HG03066 (cell line): ENCODE data around the gene ZBTB43.
"Not testable (repeated sequence)": the region's sequence is repeated elsewhere in the genome, so short reads cannot be mapped to it uniquely, and the experiment has no call there.

Experiments
- ATAC-seq: cut with Tn5 transposase; IDR thresholded peaks from one replicate; pipeline ENCODE4 v1.9.1; 2021; ENCODE audit warnings: low read depth; ENCODE audit not compliant: unreplicated experiment

Gene ZBTB43, protein sequence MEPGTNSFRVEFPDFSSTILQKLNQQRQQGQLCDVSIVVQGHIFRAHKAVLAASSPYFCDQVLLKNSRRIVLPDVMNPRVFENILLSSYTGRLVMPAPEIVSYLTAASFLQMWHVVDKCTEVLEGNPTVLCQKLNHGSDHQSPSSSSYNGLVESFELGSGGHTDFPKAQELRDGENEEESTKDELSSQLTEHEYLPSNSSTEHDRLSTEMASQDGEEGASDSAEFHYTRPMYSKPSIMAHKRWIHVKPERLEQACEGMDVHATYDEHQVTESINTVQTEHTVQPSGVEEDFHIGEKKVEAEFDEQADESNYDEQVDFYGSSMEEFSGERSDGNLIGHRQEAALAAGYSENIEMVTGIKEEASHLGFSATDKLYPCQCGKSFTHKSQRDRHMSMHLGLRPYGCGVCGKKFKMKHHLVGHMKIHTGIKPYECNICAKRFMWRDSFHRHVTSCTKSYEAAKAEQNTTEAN

DNA sequence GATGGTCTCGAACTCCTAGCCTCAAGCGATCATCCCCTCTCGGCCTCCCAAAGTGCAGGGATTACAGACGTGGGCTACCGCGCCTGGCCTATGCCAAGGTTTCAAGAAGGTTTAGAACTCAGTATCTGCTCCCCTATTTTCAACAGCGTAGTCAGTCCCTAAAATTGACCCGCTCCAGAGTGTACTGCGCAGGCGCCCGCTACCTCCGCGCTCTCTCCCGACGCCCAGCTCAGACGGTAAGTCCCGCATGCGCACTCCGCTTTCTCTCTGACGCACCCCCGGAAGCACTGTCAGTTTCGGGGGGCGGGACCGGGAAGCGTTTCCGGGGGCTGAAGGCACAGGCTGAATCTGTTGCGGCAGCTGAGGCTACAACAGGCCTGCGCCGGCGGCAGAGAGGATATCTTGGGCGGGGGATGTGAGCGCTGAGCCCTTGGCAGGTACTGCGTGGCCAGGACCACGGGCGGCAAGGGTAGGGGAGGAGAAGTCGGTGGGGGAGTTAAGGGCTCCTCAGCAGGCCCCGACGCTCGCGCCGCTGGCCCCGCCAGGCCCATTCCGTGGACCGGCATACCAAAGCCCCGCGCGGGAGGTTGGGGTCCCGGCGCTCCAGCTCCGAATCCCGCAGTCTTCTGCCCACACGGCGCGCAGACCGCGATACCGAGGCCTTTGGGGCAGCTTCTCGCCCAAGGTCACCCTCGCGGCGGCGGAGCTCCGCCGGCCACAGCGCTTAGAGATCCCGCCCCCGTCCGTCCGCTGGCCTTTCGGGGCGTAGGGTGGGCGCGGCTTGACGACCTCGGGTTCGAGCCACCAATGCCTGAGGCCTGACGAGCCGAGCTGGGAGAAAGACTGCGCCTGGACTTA, at the start of gene ZBTB43:
TSS of gene ZBTB43 (plus strand) at position 345 of the 858 bp plus-strand sequence. CDS start 27,470 bp downstream, outside the sequence.
- peak; percentile 74 for ATAC-seq

DNA sequence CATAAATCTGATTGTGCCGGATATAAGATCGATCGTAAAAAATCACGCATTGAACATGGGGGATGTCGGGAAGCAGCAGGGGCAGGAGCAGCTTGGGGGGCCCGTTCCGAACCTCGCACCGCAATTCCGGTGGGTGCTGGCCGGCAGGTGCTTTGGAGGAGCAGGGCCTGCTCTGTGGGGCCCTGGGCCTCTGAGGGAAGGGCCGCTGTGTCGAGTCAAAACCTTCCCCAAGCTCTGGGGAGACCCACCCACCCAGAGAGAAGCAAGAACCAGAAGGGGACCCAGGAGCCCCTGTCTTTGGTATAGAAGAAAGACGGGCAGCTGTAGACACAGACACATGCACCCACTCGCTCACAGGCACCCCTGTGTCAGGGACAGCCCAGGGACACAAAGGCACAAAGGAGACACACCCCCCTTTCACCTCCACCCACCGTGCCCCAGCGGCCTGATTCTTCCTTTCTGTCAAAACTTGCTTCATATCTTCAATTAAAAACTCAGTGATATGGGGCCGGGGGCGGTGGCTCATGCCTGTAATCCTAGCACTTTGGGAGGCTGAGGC, 49.4 kb upstream of the ZBTB43 start:
- no peak for ATAC-seq

DNA sequence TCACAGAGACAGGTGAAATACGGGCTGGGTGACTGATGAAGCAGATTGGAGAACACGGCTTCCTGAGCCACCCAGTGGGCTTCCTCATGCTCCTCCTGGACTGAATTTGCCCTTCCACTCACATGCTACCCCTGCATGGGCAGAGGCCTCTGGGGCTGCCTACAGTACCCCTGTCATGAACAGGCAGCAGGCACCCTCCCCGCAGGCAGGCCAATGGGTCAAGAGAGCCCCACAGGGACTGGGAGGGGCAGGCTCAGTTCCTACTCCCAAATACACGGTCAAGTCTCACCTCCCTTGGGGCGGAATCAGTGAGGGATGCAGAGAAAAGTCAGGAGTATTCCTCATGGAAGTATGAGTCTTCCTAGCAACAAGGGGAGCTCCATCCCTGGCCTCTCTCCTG, 48.6 kb upstream of the ZBTB43 start:
- no peak for ATAC-seq

DNA sequence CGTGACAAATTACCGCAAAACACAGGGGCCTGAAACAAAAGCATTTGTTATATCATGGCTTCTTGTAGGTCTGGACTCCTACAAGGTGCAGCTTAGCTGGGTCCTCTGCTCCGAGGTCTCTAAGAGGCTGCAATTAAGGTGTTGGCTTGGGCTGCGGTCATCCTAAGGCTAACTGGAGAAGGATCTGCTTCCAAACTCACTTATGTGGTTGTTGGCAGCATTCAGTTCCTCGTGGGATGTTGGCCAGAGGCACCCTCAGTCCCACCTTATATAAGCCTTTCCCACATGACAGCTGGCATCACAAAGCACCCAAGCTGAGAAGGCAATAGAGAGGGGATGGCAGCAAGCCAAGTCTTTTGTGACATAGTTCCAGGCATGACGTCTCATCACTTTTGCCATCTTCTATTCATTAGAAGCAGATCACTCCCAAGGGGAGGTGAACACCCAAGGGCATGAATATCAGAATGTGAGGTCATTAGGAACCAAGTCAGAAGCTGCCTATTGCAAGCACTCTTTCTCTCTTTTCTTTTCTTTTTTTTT, 47.9 kb upstream of the ZBTB43 start:
- no peak for ATAC-seq

DNA sequence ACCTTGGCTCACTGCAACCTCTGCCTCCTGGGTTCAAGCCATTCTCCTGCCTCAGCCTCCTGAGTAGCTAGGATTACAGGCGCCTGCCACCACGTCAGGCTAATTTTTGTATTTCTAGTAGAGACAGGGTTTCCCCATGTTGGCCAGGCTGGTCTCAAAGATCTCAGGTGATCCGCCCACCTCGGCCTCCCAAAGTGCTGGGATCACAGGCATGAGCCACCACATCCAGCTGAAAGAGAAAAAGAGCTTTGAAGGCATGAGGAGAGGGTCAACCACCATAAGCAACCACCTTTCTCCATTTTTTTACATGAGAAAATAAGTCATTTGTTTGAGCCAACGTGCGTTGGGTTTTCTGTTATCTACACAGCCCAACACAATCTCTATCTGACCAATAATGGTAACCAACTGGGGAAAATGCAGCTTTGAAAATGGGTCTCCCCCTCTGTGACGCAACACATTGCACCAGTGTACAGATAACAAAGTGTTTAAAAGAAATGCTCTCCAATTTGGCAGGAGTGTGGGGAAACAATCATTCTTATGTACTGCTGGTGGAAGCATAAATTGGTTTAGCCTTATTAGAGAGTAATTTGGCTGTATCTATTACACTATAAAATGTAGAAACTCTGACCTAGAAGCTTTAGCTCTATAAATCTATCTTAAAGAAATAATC, 45.8 kb upstream of the ZBTB43 start:
- ATAC-seq = no peak

DNA sequence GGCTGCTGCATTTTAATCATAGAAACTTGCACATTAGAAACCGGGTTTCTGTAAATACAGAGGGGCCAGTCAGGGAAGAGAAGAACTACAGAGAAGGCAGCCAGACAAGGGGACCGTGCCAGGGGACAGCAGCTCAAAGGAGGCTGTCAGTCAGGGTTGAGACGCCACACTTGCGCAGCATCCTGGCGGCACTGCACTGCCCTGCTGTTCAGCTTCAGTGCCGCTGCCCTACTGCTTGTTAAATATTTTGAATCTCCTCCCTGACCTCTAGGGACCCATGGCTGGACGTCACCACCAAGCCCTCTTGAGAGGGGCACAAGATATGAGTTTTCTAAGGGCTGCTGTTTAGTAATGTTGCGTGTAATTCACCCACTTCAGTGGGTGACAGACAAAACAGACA, 43.6 kb upstream of the ZBTB43 start:
- no peak for ATAC-seq

DNA sequence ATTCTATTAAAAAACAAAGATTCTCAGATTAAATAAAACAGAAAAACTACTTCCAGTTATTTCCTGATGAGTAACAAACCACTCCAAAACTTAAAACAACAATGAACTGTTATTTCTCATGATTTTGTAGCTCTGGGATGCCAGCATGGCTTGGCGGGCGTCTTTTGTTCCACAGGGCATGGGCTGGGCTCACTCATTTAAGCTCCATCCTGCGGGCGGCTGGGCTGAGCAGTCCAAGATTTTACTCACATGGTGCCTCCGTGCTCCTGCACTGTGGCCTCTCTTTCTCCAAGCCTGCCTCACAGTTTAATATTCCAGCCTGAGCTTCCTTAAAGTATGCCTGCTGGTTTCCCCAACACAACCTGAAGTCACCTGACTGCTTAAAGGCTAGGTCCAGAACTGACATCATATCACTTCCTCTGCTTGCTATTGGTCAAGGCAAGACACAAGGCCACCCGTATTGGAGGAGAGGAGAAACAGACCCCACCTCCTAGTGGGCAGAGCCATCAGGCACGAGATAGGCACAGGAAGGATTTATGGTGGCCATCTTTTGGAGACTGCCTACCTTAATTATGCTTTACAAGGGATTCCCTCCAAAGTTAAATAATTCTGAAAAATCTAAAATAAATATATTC, 41.6 kb upstream of the ZBTB43 start:
- ATAC-seq = no peak

DNA sequence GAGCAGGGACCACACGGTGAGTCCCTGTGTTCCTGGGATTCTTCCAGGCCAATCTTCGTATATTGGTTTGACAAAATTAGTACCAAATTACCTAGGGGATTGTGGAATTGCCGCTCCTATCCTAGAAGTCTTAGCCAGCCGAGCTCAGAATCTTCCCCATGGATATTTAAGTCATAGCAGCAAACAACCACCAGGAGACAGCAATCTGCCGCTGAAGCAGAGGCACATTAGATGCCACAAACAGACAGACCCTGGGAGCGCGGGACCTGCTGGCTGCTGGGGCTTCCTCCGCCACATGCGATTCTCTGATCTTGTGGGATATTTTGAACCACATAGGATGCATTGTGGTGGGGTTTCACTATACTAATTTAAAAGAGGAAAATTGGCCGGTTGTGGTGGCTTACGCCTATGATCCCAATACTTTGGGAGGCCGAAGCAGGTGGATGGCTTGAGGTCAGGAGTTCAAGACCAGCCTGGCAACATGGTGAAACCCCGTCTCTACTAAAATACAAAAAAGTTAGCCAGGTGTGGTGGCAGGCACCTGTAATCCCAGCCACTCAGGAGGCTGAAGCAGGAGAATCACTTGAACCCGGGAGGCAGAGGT, 31.7 kb upstream of the ZBTB43 start:
- ATAC-seq = no peak

DNA sequence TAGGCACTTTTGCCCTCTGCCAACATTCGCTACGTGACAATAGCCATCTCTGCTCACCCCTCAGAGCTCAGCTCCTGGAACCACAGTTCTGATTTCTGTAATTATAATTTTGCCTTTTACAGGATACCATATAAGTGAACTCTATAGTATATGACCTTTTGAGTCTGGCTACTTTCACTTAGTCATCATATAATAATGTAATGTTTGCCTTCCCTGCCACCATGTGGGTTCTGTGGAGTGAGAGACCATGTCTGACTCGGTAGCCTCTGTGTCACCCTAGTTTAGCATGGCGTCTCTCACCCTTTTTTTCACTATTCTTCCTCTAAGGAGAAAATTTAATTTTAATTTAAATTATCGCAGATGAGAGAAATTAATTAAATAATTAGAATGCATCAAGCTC, 28.9 kb upstream of the ZBTB43 start:
- no peak for ATAC-seq

DNA sequence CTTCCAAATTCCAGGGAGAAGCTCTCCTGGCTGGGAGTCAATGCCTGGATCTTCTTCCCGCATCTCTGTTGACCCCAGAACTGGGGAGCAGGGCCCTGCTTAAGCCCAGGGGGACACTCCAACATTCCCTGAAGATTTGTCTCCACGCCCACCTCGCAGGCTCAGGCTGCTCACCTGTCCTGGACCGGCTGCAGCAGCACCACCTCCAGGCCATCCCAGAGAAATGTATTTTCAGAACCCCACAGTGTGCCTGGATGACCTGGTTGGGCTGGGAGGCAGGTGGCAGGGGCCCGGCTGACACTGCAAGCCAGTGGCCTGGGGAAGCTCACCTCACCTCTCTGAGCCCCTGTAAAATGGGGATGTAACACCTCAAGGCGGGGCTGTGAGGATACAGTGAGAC, 27.1 kb upstream of the ZBTB43 start:
- no peak for ATAC-seq

DNA sequence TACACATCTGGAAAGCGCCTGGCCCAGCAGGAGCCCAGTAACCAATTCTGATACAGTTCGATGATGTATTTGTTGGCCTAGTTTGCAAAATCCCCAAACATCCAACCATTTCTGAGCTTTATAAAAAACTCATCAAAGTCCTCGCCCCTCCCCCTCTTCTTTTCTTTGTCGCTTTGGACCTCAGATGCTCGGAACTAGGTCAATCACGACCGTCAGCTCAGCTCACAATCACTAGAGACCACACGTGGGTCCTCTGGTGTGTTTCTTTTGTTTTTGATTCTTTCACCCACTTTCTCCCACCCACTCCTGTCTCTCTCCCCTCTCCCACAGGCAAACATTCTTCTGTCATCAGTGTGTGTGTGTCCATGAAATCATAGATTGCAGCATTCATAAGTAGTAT, 26.7 kb upstream of the ZBTB43 start:
- no peak for ATAC-seq

DNA sequence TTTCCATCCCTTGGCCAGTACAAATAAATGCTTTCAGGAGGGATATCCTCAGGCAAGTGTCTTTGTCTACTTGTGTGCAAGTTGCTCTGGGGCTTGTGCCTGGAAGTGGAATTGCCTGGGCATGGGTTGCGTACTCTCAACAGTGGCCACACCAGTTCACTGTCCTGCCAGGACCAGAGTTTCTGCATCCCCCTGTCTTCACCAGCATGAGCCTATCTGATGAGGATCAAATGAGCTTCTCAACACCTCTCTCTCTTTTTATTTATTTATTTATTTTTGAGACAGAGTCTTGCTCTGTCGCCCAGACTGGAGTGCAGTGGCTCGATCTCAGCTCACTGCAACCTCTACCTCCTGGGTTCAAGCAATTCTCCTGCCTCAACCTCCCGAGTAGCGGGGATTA, 26.1 kb upstream of the ZBTB43 start:
- ATAC-seq = not testable (repeated sequence)

DNA sequence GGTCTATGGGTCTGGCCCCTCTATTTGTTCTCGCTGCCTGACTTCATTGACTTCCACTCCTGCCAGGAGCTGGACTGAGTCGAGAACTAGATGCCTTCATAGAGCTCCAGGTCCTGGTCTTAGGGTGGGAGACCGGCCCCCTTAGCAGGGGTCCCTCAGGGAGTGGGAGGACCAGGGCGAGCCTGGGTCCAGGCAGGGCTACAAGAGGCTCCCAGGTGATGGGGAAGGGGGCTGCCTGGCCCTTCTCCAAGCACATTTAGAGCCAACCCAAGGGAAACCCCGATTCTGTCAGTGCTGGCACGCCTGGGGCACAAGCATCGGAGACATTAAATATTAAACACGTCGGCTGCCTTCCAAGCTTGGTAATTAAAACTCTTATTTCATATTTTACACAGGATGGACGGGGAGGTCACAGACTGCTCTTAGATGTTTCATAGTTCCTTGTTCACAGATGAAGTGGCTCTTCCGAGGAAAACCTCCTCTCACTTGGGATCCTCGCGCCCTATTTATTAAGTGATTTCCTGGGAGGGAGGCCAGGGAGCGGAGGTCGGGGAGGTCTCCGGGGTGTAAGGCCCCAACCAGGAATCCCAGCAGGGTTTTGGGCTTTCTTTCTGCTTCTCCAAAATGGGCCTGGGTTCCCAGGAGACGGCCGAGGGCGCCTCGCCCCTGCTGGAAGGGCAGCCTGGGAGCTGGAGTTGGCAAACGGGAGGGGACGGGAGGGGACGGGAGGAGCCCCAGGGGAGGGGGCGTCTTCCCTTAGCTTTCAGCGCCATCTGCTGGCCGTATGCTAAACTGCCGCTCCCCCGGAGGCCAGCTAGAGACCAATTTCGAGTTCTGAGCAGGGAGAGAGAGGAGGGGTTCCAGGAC, 23.4 kb upstream of the ZBTB43 start:
- ATAC-seq = no peak

DNA sequence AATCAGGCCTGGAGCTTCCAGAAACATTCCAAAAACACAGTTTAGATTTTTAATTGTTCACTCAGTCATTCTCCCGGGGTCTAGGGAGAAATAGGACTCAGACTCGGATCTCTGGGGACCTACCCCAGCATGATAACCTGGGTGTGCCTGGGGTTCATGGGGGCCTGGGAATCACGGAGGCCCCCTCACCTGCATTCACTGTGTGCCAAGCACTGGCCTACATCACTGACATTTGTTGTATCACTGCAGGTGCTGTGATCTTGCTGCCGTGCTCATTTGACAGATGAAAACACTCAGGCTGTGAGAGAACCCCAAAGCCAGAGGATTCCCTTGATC, 22.8 kb upstream of the ZBTB43 start:
- no peak for ATAC-seq

DNA sequence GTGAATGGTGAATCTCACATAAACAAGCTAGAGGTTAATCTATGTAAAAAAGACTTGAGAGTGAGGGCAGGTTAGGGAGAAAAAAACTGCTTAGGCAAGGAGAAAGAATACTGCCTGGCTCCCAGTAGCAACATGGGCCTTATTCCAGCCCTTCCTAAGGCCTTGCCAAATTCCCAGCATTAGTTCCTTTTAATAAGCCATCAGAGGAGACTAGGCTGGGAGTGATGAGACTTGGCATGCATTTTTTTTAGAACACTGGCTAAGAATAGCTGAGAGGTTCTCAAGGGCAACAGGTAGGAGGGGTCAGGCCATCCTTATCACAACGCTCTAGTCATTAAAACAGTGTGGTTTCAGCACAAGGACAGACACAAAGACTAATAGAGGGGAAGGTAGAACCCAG, 20.9 kb upstream of the ZBTB43 start:
- ATAC-seq = no peak

DNA sequence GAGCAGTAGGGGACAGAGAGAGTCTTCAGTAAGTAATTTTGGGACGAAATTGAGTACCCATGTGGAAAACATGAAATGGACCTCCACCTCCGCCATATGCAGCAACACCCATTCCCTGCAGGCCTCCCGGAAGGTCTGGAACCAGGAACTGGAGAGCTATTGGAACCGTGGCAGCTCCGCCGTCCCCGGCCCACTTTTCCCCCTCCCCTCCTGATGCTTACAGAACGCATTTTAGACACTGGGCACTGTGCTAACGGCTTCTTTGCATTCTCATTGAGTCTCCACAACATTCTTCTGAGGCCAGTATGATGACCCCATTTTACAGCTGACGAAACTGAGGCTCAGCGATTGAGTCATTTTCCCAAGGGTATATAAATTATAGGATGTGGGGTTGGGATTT, 20.4 kb upstream of the ZBTB43 start:
- no peak for ATAC-seq

DNA sequence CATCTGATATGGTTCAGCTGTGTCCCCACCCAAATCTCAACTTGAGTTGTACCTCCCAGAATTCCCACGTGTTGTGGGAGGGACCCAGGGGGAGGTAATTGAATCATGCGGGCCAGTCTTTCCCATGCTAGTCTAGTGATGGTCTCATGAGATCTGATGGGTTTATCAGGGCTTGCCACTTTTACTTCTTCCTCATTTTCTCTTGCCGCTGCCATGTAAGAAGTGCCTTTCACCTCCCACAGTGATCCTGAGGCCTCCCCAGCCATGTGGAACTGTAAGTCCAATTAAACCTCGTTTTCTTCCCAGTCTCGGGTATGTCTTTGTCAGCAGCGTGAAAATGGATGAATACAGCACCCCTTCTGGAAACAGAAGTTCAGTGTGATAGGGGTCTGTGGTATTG, 20.0 kb upstream of the ZBTB43 start:
- ATAC-seq = not testable (repeated sequence)

DNA sequence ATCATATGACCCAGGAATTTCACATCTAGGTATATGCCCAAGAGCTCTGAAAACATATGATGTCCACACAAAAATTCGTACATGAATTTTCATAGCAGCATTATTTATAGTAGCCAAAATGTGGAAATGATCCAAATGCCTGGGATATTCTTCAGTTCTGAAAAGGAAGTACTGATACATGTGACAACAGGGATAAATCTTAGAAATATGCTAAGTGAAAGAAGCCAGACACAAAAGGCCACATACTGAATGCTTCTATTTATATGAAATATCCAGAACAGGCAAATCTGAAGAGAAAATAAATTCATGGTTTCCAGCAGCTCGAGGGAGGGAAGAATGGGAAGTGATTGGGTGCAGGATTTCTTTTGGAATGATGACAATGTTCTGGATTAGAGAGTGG, 16.8 kb upstream of the ZBTB43 start:
- no peak for ATAC-seq
